Measurements from ENCODE around the gene ANTXR2.

GRCh38 chr4:80077639-80078038 is 4.6 kb upstream of the ANTXR2 start:
- no peak for TF ChIP-seq CTCF (IDR thresholded peaks at IDR 0.05; ENCODE audit: low read length)
- no peak for TF ChIP-seq EZH2 (optimal IDR thresholded peaks at IDR 0.05; ENCODE audit: low read depth, low read length)
- TF ChIP-seq EZH2phosphoT487 (IDR thresholded peaks at IDR 0.05; ENCODE audit: low read length), result no peak

Measured in MM.1S (cell line).